ENCODE results near the gene ZAR1L.
"Not testable (repeated sequence)": the region's sequence is repeated elsewhere in the genome, so short reads cannot be mapped to it uniquely, and the experiment has no call there.

The ZAR1L gene, protein sequence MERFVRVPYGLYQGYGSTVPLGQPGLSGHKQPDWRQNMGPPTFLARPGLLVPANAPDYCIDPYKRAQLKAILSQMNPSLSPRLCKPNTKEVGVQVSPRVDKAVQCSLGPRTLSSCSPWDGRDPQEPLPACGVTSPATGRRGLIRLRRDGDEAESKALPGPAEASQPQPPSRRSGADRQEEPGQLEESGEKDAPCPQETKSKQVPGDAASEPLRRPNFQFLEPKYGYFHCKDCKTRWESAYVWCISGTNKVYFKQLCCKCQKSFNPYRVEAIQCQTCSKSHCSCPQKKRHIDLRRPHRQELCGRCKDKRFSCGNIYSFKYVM

DNA sequence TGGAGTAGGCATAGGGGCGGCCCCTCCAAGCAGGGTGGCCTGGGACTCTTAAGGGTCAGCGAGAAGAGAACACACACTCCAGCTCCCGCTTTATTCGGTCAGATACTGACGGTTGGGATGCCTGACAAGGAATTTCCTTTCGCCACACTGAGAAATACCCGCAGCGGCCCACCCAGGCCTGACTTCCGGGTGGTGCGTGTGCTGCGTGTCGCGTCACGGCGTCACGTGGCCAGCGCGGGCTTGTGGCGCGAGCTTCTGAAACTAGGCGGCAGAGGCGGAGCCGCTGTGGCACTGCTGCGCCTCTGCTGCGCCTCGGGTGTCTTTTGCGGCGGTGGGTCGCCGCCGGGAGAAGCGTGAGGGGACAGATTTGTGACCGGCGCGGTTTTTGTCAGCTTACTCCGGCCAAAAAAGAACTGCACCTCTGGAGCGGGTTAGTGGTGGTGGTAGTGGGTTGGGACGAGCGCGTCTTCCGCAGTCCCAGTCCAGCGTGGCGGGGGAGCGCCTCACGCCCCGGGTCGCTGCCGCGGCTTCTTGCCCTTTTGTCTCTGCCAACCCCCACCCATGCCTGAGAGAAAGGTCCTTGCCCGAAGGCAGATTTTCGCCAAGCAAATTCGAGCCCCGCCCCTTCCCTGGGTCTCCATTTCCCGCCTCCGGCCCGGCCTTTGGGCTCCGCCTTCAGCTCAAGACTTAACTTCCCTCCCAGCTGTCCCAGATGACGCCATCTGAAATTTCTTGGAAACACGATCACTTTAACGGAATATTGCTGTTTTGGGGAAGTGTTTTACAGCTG lies at the start of gene ZAR1L, which contains the start of gene BRCA2:
TSS of gene ZAR1L (minus strand) at position 126 of the 790 bp plus-strand sequence. CDS start 3,438 bp downstream, outside the sequence.
TSS of gene BRCA2 (plus strand) at position 271 of the 790 bp plus-strand sequence. CDS start 953 bp downstream, outside the sequence.
- peak; percentile 81 for DNase-seq (ENCODE audit: low read depth)

DNA sequence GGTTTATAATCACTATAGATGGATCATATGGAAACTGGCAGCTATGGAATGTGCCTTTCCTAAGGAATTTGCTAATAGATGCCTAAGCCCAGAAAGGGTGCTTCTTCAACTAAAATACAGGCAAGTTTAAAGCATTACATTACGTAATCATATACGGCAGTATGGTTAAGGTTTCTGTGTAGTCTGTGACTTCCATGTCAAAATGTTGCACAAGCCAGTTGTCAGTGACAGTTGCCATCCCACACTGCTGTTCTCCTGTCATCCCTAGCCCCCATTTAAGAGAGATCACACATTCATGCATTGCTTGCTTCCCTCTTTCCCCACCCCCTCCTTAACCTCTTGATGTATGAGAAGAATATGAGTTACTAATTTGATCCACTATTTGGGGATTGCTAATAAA lies 47.4 kb upstream of the ZAR1L start:
- DNase-seq (ENCODE audit: low read depth): no peak

DNA sequence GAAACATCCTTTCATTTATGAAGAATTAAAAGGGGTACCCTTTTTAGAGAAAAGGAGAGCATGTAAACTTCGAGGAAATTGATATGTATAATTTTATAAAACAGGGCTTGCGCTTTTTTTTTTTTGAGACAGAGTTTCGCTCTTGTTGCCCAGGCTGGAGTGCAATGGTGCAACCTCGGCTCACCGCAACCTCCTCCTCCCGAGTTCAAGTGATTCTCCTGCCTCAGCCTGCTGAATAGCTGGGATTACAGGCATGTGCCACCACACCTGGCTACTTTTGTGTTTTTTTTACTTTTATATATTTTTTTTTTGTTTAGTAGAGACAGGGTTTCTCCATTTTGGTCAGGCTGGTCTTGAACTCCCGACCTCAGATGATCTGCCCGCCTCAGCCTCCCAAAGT lies 40.8 kb upstream of the ZAR1L start:
- DNase-seq (ENCODE audit: low read depth): not testable (repeated sequence)

DNA sequence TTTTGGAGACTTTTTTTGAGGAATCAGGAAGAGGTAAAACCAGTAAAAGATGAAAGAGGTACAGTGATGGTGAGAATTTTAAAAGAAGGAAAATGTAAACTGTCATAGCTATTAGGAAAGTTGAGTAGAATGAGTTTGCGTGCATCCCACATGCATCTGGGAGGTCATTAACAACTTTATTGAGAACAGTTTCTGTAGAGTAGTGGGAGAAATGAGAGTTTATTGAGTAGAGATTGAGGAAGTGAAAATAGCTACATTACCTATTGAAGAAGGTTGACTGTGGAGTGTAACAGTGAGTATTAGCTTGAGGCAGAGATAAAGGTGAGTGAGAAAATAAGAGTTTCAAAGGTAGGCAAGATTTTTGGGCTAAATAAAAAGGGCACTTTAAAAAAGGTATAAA lies 38.9 kb upstream of the ZAR1L start:
- no peak for DNase-seq (ENCODE audit: low read depth)

DNA sequence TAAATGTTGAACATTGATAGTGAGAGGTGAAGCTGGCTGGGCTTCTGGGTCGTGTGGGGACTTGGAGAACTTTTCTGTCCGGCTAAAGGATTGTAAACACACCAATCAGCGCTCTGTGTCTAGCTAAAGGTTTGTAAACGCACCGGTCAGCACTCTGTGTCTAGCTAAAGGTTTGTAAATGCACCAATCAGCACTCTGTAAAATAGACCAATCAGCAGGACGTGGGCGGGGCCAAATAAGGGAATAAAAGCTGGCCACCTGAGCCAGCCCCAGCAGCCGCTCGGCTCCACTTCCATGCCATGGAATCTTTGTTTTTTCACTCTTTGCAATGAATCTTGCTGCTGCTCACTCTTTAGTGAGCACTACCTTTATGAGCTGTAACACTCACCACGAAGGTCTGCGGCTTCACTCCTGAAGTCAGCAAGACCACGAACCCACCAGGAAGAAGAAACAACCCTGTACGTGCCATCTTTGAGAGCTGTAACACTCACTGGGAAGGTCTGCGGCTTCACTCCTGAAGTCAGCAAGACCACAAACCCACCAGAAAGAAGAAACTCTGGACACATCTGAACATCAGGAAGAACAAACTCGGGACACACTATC lies 35.8 kb upstream of the ZAR1L start:
- DNase-seq (ENCODE audit: low read depth): not testable (repeated sequence)

DNA sequence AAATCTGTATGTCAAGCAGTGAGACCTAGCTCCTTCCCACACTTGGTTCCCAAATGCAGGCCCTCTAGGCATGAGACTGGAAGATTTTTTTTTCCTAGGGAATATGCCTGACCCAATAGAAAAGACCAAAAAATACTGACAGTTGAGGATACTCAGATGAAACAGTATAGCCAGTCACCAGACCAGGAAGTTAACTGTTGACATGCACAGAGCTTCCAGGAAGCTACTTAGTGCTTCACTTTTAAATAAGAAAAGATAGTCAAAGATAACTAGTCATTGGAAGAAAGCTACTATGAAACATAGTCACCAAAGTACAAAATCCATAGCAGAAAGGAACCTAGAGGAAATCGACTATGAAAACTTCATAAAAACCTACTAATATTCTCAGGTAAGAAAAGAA lies 32.5 kb upstream of the ZAR1L start:
- DNase-seq (ENCODE audit: low read depth): no peak

DNA sequence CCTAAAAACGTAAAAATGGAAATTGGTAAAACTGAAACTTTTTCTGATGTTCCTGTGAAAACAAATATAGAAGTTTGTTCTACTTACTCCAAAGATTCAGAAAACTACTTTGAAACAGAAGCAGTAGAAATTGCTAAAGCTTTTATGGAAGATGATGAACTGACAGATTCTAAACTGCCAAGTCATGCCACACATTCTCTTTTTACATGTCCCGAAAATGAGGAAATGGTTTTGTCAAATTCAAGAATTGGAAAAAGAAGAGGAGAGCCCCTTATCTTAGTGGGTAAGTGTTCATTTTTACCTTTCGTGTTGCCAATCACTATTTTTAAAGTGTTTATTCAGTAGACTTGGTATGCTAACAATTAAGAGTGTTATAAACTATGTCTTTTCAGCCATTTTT lies 25.8 kb upstream of the ZAR1L start:
- DNase-seq (ENCODE audit: low read depth): no peak

DNA sequence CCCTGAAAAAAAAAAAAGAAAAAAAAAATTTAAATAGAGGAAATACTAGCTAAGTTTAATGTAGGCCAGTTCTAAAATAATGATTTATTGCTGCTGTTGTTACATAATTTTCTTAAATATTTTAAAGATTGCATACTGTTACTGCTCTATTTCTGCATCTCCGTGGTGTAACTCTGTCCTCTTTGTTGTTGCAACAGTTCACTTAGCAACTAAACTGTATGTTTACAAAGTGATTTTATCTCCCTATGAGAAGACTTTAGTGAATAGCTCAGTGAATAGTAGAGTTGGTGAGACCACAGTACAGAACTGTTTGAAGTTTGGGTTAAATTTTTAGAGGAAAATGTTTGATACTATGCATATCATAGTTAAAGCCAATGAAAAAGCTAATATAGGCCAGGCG lies 19.5 kb upstream of the ZAR1L start:
- DNase-seq (ENCODE audit: low read depth): no peak

DNA sequence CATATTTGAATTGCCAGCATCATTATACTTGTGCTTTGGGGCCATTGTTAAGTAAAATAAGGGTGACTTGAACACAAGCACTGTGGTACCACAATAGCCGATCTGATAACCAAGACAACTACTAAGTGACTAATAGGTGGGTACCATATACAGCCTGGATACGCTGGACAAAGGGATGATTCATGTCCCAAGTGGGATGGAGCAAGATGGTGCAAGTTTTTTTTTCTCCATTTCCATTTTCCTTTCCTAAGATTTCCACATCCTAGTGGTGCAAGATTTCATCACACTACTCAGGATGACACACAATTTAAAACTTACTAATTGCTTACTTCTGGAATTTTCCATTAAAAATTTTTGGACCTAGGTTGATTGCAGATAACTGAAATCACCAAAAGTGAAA lies 15.3 kb upstream of the ZAR1L start:
- peak; percentile 92 for DNase-seq (ENCODE audit: low read depth)

DNA sequence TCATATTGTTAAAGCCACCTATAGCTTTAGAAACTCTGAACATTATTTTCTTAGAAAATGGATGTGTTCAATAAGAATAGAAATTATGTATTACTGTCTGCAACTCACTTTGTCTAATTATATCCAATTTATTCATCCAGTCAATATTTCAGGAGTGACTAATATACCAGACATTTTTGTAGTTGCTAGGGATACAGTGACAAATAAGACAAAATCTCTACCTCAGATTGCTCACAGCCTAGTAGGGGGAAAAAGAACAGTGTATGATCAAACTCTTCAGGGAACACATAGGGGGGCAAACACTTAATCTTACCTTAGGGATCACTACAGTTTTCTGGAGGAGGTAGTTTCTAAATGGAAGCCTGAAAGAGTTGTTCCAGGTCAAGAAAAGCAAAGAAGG lies 8.7 kb upstream of the ZAR1L start:
- DNase-seq (ENCODE audit: low read depth): peak; percentile 68

DNA sequence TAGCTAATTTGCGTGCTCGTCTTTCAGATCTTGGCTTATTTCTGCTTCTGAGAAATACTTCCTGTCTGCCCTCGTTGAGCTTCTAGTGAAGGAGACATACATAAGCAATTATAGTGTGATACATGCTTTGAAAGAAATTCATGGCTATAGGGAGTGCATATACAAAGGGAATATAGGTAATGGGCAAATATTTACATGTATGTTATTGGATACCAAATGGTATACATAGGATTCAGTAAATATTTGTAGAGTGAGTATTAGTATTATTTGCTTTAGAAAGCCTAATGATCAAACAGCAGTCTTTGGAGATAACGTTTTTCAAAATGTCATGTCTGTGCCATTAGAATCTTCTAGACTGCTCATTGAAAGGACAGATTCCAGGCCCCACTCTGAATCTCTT lies 5.4 kb upstream of the ZAR1L start:
- DNase-seq (ENCODE audit: low read depth): no peak

DNA sequence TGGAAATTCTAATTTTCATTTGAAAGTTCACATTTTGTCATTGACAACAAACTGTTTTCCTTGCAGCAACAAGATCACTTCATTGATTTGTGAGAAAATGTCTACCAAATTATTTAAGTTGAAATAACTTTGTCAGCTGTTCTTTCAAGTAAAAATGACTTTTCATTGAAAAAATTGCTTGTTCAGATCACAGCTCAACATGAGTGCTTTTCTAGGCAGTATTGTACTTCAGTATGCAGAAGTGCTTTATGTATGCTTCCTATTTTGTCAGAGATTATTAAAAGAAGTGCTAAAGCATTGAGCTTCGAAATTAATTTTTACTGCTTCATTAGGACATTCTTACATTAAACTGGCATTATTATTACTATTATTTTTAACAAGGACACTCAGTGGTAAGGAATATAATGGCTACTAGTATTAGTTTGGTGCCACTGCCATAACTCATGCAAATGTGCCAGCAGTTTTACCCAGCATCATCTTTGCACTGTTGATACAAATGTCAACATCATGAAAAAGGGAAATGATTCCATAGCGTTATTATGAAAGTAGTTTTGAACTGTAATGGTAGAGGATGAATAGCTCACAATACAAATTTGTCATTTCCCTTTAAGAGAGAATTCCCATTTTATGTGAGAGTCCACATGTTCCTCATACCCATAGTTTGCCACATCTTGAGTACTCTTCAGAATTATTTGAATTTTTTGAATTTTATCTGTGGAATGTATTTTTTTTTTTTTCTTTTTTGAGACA lies 2.7 kb upstream of the ZAR1L start:
- DNase-seq (ENCODE audit: low read depth): no peak

DNA sequence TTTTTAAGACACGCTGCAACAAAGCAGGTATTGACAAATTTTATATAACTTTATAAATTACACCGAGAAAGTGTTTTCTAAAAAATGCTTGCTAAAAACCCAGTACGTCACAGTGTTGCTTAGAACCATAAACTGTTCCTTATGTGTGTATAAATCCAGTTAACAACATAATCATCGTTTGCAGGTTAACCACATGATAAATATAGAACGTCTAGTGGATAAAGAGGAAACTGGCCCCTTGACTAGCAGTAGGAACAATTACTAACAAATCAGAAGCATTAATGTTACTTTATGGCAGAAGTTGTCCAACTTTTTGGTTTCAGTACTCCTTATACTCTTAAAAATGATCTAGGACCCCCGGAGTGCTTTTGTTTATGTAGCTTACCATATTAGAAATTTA lies 1.3 kb upstream of the ZAR1L start:
- no peak for DNase-seq (ENCODE audit: low read depth)

DNA sequence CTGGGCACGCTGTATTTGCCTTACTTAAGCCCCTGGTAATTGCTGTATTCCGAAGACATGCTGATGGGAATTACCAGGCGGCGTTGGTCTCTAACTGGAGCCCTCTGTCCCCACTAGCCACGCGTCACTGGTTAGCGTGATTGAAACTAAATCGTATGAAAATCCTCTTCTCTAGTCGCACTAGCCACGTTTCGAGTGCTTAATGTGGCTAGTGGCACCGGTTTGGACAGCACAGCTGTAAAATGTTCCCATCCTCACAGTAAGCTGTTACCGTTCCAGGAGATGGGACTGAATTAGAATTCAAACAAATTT lies 821 bp upstream of the ZAR1L start:
- no peak for DNase-seq (ENCODE audit: low read depth)

DNA sequence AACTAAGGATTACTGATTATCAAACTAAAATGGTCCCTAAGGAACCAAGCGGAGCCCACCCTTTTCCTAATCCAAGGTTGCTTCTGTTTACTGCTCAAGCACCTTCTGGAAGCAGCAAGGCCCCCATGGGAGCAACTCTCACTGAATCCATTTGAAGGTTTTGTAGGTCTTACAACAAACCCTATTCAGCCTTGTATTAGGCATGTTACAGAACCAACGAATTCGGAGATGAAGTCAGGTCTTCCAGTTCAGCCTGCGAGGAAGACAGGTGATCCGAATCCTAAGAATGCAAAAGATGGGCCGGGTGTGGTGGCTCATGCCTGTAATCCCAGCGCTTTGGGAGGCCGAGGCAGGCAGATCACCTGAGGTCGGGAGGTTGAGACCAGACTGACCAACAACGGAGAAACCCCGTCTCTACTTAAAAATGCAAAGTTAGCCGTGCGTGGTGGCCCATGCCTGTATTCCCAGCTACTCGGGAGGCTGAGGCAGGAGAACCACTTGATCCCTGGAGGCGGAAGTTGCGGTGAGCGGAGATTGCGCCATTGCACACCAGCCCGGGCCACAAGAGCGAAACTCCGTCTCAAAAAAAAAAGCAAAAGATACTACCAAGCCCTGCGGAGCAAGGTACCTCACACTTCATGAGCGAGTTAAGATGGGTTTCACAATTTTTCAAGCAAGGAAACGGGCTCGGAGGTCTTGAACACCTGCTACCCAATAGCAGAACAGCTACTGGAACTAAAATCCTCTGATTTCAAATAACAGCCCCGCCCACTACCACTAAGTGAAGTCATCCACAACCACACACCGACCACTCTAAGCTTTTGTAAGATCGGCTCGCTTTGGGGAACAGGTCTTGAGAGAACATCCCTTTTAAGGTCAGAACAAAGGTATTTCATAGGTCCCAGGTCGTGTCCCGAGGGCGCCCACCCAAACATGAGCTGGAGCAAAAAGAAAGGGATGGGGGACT lies 609 bp downstream of the ZAR1L start:
- no peak for DNase-seq (ENCODE audit: low read depth)

DNA sequence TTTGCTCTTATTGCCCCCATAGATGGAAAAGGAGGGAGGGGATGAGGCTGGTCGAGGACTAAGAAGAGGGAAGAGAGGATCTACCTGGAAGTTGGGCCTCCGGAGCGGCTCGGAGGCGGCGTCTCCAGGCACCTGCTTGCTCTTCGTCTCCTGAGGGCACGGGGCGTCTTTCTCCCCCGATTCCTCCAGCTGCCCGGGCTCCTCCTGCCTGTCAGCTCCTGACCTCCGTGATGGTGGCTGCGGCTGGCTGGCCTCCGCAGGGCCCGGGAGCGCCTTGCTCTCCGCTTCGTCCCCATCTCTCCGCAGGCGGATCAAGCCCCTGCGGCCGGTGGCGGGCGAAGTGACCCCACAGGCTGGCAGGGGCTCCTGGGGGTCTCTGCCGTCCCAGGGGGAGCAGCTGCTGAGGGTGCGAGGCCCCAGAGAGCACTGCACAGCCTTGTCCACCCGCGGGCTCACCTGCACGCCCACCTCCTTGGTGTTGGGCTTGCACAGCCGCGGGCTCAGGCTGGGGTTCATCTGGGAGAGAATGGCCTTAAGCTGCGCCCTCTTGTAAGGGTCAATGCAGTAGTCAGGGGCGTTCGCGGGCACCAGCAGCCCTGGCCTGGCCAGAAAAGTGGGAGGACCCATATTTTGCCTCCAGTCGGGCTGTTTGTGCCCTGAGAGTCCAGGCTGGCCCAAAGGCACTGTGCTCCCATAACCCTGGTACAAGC lies 3.8 kb downstream of the ZAR1L start:
- DNase-seq (ENCODE audit: low read depth): no peak

DNA sequence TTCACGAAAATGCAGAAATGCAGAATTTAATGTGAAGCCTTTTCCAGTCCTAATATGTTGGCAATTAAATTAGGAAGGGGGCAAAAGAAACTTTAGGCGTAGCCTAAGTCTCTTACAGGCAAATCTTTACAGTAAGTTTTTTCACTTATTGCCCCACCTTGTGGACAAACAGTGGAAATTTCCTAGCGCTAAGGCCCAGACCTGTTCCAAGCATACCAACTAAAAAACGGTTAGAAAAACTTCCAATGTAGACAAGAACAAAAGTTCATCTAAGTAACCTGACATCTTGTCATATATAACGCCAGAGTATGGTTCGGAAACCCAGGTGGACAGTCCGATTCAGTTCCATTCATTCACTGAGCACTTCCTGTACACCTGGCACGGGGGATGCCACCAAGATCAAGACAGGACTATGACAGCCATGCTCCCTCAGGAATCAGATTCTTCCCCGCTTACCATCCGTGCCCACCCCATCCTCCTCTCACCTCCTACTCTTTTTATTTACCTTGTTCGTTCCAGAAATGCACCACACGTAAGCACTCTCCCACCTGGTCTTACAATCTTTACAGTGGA lies 4.9 kb downstream of the ZAR1L start:
- DNase-seq (ENCODE audit: low read depth): no peak

DNA sequence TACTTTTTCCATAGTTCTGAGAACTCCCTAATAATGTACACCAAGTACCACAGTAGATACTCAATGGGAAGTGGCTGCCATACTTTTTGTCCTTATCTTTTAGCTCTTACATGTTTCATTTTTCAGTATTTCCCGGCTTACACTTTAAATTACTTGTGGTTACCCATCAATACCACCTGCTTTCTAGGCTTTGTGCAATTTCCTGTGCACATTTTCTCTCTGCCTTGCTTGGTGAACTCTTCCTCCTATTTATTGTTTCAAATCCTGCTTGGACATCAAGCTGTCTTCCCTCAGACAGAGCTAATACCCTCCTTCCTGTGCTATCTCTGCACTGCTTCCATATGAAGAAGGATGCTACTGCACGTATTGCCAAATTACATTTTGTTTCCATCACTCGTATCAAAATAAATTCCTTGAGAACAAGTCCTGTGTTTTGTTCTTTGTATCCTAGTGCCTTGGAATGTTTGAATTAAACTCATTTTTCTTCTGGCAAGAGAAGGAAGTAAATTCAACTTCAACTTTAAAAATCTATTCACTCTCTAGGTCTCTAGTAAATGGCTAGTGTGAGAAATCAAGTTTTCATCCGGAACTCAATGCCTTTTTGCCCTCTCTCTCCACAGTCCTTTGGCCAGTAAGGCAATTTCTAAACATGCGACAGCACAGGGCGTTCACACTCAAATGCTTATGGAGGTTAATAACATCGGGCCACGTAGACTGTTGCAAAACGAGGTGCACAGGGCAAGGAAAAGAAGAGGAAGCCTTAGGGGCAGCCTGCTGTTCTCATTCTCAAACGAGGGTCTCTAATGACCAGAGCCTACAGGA lies 5.6 kb downstream of the ZAR1L start:
- DNase-seq (ENCODE audit: low read depth): no peak

DNA sequence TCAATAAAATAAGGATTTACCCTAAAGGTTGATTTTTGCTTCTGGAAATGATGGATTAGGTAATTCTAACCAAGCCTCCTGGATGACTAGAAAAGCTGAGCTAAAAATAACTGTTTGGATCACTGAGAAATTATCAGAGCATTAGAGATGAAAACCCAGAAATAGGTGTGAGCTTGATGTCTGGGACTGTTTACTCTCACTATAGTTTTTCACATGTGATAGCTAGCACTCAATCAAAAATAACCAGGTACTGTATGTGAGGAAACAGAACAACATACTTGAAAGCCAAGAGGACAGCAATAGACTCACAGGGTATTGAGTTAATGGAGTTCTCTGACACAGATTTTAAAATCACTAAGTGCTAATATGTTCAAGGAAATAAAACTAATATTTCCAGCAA lies 9.5 kb downstream of the ZAR1L start:
- DNase-seq (ENCODE audit: low read depth): no peak

All from stromal cell of bone marrow (primary cell).